NCI-H774 (cell line): ENCODE measurements around the gene SLC24A4.
A peak's percentile ranks its signal among the peaks of the same experiment; 100 is the strongest.

Experiments
- DNase-seq: peaks from one replicate; lab custom pipeline; 2025; lab: John Stamatoyannopoulos, UW

The SLC24A4 gene

DNA sequence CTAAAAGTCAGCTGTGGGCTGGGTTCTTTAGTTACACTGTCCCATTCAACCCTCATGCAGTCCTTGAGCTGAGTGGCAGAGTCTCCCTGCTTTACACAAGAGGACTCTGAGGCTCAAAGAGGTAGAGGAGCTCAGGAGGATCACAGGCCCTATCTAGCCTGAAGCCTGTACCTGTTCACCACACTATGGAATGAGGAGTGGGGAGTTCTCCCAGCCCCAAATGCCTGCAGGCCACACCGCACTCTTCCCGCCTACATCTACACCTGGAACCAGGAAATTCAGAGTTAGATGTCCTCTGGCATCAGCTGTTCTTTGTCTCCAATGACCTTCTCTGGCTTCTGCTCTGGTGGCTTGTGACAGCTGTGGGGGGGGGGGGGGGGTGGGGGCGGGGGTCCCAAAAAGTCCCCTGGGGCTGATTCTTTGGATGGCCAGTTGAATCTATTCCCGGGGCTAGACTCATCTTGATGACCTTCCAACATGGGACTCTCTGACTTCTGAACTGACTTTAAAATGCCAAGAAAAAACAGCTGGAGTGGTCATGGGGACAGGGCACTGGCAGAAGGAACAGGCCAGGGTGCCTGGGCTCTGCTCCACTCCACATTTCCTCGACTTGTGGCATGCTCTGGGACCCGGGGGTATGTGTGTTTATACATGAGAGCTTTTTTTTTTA lies 221.2 kb downstream of the SLC24A4 start:
- no peak for DNase-seq

DNA sequence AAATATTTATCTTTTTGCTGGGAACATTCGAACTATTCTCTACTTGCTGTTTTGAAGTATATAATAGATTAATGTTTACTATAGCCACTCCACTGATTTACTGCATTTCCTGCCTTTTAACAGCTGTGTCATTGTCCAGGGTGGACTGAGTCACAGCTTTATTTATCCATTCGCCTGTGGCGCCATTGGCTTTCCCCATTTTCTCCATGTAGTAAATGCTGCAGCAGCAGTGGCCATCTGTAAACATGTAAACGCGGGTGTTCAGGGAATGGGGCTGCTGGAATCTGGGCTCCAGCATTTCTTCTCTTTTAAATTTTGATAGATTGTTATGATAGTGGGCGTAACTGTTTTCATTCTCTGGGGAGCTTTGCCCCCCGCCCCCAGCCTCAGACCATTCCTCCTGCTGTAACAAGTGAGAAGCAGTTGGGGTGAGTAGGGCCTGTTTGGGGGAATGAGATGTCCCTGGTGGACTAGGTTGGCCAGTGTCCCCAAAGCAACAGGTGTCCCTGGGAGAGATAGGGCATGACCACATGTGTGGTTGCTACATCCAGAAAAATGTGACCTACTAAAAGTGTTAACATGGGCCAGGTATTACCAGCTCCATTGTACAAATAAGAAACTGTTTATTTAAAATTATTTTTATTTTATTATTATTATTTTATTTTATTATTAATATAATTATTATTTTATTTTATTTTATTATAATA lies 223.5 kb downstream of the SLC24A4 start:
- peak; percentile 79 for DNase-seq

DNA sequence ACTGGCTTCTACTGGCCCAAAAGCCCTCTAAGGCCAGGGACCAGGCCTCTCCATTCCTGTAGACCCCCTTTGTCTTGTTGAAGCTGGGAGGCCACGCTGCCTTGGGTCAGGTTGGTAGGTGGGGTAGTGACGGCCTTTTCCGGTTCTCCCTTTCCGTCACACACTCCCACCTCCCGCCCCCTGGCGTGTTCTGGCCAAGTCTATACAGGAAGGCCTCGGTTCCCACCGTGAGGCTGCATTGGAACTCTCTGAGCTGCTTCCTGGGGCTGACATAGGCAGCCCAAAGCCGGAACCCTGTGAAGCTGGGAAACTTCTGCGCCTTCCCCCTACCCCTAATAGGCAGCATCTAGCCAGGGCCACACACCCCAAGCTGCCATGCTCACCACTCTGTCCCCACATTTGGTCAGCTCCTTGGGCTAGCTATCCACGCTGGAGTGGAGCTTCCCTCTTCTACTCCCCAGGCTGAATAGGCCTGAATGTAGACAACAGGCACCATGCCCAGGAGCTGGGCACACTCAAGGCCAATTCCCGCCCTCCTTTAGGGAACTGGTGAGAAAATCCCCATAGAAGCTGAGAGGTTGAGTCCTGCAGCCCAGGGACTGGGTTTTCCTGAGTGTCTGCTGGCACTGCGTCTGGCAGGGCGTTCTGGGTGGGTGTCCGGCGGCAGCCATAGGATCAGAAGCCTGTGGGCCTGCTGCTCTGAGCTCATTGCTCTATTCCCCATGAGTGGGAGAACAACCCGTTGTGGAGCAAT lies 226.3 kb downstream of the SLC24A4 start:
- DNase-seq, result no peak

DNA sequence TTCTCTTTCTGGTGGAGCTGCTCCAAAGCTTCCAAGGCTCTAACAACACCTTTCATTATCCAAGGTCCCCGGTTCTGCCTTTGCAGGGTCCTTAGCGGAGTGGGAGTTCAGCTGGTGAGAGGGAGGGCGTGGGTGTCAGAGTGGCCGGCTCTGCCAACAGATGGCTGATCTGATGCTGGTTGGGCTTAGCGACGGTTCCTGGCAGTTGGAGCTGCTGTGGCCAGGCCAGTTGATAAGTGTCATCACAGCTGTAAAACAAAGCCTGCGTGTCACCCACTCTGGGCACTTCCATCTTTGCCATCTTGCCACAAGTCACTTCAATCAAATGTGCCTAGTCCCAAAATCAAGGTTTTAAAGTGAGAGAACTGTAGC lies 226.9 kb downstream of the SLC24A4 start:
- DNase-seq, result no peak
